DMS 273 treated with DMSO at 0.1 percent for 48 hours (cell line): ENCODE measurements around the gene ALMS1.
A peak's percentile ranks its signal among the peaks of the same experiment; 100 is the strongest.
"Not testable (repeated sequence)": the region's sequence is repeated elsewhere in the genome, so short reads cannot be mapped to it uniquely, and the experiment has no call there.

Experiments
- DNase-seq: peaks from one replicate; lab custom pipeline; 2025; lab: John Stamatoyannopoulos, UW

ALMS1 gene, protein sequence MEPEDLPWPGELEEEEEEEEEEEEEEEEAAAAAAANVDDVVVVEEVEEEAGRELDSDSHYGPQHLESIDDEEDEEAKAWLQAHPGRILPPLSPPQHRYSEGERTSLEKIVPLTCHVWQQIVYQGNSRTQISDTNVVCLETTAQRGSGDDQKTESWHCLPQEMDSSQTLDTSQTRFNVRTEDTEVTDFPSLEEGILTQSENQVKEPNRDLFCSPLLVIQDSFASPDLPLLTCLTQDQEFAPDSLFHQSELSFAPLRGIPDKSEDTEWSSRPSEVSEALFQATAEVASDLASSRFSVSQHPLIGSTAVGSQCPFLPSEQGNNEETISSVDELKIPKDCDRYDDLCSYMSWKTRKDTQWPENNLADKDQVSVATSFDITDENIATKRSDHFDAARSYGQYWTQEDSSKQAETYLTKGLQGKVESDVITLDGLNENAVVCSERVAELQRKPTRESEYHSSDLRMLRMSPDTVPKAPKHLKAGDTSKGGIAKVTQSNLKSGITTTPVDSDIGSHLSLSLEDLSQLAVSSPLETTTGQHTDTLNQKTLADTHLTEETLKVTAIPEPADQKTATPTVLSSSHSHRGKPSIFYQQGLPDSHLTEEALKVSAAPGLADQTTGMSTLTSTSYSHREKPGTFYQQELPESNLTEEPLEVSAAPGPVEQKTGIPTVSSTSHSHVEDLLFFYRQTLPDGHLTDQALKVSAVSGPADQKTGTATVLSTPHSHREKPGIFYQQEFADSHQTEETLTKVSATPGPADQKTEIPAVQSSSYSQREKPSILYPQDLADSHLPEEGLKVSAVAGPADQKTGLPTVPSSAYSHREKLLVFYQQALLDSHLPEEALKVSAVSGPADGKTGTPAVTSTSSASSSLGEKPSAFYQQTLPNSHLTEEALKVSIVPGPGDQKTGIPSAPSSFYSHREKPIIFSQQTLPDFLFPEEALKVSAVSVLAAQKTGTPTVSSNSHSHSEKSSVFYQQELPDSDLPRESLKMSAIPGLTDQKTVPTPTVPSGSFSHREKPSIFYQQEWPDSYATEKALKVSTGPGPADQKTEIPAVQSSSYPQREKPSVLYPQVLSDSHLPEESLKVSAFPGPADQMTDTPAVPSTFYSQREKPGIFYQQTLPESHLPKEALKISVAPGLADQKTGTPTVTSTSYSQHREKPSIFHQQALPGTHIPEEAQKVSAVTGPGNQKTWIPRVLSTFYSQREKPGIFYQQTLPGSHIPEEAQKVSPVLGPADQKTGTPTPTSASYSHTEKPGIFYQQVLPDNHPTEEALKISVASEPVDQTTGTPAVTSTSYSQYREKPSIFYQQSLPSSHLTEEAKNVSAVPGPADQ (N-terminal part only)

DNA sequence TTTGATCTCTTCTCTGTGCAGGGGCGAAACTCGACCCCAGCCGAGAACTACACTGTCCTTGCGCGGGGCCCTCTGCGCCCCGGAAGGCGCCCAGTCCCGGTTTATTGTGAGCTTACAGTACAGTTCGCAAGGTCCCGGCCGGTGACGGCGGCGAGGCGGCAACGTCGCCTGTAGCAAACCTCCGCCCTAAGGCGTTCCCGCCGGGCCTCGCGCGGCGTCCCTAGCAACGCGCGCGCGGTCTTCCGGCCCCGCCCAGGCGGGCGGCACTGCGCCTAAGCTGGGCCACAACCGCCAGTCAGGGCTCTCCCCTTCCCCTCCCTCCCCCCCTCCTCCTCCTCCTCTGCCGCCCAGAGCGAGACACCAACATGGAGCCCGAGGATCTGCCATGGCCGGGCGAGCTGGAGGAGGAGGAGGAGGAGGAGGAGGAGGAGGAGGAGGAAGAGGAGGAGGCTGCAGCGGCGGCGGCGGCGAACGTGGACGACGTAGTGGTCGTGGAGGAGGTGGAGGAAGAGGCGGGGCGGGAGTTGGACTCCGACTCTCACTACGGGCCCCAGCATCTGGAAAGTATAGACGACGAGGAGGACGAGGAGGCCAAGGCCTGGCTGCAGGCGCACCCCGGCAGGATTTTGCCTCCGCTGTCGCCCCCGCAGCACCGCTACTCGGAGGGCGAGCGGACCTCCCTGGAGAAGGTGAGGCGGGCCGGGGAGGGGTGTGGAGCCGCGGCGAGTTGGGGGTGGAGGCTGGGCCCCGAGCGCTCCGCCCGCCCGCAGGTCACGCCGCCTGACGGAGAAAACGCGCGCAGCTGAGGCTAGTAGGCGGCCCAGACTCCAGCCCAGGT is at the start of gene ALMS1:
ALMS1 (plus strand) TSS at position 333 of the 838 bp plus-strand sequence; CDS start at position 366, 33 bp downstream.
- peak; percentile 87 for DNase-seq

DNA sequence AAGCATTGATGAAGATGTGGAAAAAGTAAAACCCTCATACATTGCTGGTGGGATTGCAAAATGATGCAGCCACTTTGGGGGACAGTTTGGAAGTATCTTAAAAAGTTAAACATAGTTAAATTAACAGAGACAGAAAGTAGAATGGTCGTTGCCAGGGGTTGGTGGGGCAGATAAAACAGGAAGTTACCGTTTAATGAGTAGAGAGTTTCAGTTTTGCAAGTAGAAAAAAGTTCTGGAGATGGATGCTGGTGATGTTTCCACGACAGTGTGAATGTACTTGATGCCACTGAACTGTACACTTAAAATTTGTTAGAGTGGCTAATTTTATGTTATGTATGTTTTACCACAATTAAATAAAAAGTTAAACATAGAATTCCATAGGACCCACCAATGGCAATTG is 47.8 kb upstream of the ALMS1 start:
- no peak for DNase-seq

DNA sequence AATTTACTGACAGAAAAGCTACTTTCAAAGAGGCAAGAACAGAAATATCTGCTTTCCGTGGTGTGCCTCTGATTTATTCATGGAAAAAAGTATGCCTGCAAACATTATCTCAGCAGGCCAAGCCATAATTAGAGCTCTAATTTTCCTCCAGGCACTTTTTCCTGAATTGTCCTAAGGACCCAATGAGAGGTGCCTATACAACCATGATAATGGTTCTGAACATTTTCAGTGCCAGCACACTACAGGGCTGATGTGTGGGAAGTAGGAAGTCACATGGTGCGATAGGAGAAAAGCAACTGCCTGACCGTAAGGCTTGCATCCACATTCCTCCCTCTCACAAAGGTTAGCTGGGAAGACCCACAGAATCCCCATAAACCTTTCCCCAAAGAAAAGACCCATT is 46.4 kb upstream of the ALMS1 start:
- no peak for DNase-seq

DNA sequence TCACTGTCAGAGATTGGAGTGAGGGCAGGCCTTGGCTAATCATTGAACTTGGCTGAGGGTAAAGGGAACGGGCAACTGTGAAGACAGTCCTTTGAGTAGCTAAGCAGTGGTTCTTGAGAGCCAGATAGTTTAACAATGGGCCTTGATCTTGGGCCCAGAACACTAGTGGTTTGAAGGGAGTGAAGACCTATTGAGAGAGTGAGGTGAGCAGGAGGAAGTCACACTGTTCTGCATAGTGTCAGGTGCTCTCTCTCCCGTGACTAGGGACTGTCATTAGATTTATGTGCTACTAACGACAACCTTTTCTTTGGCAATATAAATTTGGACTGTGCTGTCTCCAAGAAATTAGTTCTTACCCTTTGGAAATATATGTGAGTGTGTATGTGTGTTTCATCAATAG is 44.6 kb upstream of the ALMS1 start:
- DNase-seq, result no peak

DNA sequence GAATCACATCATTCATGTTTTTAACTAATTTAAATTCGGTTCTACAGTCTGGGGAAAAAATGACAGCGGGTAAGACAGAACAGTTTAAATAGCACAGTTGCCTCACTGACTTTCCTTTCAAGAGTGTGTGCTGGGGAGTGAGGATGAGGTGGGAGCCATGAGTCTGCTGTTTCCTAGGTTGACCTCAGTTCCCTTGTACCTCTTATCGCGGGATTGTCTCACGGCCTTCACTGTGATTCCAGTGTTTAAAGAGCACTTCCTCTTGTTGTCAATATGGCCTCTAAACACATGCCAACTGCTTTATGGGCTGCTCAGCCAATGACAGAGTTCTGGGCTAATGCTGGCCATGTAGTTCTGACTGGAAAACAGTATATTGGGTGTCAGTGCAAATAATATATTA is 41.6 kb upstream of the ALMS1 start:
- DNase-seq, result no peak

DNA sequence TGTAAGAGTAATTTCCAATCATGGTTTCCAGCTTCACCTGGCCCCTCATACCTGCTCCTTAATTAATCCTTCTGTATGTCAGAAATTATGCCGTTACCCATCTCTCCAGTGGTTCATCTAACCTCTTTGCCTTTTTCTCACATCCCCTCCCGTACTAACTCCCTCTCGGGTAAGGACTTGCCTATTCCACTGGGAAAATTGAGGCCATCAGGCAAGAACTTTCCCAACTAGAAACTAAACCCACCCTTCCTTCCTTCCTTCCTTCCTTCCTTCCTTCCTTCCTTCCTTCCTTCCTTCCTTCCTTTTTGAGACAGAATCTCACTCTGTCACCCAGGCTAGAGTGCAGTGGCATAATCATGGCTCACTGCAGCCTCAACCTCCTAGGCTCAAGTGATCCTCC is 40.9 kb upstream of the ALMS1 start:
- not testable (repeated sequence) for DNase-seq

DNA sequence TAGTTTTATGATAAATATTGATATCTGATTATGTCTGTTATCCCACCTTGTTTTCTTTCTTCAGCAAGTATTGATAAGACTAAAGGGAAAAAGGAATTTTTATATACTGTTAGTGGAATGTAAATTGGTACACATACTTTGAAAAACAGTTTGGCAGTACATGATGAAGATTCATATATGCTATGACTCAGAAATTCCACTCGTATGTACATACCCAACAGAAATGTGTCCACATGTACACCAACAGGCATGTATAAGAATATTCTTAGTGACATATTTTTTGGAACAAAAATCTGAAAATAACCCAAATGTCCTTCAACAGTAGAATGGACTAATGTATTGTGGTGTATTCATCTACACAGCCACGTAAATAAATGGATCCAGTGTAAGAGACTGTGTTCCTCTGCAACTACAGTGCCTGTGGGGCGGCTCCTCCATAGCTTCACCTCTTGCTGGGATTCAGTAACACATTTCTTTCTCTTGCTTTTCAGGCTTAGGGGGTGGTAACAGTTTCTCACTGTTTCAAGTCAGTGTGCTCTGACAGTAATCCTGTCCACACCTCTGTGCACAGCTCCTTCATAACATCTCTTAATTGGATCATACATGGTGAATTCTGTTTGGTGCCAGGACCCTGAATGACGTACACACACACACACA is 35.5 kb upstream of the ALMS1 start:
- DNase-seq, result no peak

DNA sequence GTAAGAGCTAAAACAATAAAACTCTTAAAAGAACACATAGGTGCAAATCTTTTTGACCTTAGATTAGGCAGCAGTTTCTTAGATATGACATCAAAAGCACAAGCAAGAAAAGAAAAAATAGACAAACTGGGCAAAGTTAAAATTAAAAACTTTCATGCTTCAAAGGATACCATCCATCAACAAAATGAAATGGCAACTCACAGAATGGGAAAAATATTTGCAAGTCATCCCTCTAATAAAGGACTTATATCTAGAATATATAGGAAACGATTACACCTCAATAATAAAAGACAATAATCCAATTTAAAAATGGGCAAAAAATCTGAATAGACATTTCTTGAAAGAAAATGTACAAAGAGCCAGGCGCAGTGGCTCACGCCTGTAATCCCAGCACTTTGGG is 29.5 kb upstream of the ALMS1 start:
- DNase-seq, result no peak

DNA sequence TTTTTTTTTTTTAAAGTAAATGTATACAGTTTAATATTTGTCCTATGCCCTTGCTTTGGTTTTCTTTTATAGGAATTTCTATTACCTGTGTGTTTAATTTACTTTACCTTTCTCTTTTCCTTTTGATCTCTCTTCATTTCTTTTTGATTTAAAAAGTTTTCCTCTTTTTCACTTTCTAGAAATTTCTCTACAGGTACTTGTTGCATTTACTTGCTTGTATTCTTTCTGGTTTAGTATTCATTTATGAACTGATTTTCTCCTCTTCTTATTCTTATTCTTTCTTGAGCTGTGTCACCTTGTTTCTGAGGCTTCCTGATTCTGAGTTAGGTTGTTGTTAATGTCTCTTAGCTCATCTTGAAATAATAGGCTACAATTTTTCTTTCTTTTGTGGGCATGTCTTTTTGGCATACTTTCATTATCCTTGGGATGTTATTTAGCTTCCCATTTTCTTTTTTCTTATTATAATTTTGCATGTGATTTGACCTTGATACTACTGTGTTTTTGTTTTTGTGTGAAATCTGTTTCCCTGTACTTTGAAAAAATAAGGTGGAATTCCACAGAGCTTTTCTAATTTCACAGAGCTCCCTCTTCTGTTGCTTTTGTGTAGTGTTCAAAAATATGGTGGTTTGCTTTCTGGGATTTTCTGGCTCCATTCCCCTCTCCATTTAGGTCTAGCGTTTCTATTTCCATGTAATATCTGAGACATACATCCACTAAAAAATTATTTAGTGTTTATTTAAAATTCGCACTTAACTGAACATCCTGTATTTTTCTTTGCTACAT is 25.5 kb upstream of the ALMS1 start:
- DNase-seq, result peak; percentile 16

DNA sequence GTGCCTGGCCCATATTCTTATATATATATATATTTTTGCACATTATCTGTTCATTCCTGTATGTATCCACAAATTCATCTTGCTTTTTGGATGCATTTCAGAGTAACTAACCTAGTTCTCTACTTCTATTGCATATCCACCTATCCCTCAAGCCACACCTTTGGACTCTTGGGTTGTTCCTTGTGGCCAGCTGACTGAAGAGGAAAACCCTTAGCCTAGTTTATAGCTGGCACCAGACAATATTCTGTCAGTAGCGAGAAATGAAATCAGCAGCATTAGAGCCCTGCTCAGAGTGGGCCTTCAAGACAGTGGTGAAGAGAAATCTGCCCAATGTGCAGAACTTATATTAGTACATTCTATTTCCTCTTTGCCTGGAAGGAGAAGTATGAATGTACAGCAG is 19.6 kb upstream of the ALMS1 start:
- no peak for DNase-seq

DNA sequence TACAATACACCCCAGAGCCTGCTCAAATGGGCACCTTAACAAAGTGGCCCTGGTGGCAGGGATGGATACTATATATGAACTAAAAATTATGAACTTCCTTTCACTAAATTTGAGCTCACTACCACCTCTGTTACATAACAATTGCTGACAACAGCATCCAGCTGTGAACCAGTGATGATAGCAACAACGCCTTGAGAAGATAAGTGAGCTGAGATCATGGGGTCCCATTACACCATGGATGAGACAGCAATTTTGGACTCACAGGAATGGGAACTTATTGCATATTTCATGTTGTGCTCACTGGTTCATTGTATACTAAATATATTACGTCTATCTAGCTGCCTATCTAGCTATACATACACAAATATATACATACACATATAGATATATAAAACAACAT is 16.9 kb upstream of the ALMS1 start:
- DNase-seq, result no peak

DNA sequence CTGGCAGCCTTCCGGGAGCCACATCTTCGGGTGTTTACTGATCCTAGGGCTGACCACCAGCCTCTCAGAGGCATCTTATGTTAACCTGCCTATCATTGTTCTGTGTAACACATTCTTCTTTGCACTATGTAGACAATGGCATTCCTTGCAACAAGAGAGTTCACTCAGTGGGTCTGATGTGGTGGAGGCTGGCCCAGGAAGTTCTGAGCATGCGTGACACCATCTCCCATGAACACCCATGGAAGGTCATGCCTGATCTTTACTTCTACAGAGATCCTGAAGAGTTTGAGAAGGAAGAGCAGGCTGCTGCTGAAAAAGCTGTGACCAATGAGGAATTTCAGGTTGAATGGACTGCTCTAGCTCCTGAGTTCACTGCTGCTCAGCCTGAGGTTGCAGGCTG is 15.3 kb upstream of the ALMS1 start:
- no peak for DNase-seq

DNA sequence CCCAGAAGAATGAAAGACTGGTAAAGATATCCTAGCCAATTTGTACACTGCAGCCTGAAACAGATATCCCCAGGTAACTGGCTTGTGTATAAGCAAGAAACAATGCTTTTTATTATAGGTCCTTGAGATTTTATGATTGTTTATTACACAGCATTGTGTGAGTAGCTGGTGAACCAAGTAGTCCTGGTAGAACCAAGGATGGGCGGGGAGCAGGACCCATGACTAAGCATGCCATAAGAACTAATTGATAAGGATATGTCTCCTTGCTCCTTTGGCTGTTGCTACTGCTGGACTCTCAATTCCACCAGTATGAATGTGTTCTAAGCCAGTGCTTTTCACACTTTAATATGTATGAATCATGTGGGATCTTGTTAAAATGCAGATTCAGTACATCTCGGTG is 12.3 kb upstream of the ALMS1 start:
- DNase-seq, result no peak

DNA sequence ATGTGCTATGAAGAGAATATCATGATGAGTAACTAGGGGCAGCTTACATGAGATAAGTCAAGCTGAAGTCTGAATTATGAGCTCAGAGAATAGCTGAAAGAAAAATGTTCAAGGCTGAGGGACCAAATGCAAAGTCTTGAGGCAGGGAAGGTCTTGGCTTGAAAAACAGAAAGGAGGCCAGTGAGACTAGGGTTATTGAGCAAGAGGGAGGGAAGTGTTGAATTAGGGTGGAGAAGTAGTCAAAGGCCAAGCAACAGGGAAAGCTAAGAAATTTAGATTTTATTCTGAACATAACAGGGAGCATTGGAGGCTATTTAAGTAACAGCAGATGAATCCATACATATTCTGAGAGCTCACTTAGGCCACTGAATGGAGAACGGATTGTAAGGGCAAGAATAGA is 11.4 kb upstream of the ALMS1 start:
- DNase-seq, result no peak

DNA sequence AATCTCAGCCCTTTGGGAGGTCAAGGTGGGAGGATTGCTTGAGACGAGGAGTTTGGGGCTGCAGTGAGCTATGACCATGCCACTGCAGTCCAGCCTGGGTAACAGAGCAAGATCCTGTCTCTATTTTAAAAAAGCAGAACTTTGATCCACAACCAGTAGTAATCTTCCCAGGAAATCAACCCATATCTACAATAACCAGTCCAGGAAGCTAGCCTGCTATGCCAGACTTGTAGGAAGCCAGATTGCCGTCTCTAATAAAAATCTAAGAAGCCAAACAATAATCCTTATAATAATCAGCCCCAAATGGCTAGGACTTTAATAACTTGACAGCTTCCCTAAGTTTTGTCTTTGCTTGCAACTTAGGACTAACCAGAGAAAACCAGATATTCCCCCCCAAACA is 9.0 kb upstream of the ALMS1 start:
- DNase-seq, result no peak

DNA sequence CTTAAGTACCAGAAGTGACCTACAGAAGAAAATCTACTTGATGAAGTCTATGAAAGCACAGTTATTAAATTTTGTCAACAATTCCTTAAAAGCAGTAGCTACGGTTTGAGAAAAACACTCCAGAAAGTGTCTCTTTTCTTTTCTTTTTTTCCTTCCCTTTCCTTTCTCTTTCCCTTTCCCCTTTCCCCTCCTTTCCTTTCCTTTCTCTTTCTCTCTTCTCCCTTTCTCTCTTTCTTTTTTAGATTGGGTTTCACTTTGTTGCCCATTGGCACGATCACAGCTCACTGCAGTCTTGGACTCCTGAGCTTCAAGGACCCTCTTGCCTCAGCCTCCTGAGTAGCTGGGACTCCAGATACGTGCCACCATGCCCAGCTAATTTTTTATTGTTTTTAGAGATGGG is 2.6 kb upstream of the ALMS1 start:
- DNase-seq, result no peak

DNA sequence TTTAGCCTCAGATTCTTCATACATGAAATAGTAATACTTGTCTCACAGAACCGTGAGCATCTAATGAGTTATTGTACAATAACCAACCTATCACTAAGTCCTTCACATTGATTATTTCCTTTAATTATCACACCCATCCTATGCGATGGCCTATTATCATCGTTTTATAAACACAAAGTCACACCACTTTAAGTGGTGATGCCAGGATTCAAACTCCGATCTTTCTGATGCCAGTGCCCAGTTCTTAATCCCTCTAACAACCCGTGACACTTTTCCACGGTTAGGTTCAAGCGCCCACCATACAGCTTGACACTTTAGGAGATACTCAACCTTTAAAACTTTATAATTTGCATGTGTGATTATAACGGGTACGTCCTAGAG is 523 bp upstream of the ALMS1 start:
- no peak for DNase-seq

DNA sequence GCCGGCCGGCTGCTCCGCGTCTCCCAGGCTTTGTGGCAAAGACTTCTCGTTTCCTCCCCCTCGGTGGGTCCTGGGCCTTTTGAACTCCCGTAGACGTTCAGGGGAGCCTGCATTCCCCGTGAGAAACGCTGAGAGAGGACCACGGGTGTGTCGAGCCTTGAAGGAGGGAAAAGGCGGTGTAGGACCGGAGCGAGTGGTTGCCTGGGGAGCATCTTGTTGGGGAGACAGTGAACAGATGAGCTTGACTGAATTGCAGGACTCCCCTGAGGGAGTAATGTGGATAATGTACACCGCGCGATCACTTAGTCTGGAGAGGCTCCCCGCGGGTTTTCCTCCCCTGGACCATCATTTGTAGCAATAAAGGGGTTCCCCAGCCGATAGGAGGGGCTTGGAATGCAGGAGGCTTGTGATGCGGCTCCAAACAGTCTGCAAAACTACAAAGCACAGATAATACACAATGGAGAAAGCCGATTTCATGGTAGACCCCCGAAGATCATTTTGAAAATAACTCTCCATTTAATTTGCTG is 769 bp downstream of the ALMS1 start:
- no peak for DNase-seq

DNA sequence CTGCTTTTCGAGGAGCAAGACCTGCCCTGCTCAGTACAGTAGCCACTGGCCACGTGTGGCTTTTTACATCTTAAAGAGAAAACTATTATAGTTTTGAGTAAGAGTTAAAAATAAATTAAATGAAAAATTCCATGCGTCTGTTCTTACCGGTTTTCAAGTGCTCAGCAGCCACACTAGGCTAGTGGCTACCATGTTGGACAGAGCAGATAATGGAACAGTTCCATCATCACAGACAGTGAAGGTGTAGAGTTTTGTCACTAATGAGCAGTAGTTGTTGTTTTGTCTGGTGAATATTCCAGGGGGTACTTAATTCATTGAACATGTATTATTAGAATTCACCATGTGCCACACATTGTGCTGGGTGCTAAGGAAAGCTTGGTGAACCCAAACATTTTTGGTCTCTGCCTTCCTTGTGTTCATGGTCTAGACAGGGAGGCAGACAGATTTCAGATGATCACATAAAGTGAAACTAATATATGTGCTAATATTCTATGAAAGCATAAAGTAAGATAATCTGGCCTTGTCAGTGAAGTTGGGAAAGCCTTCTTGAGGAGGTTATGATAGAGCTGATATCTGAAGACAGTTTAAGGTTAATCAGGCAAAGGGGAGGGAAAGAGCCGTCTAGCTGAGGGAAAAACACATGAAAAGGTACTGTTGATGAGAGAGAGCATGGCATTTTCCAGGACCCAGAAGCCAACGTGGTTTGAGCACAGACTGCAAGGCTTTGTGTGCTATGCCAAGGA is 1.4 kb downstream of the ALMS1 start:
- DNase-seq, result no peak
